Neutrophil (primary cell): Measurements from ENCODE around the gene APOC3.

Experiments
- H3K27ac ChIP-seq: fragments of 200-600 bp; sonication (generic); 2 replicates; pipeline ENCODE4 v1.5.1; 2016; ENCODE audit warnings: mild to moderate bottlenecking, moderate library complexity
- H3K27me3 ChIP-seq: fragments of 200-600 bp; sonication (generic); 2 replicates; pipeline ENCODE4 v1.6.0; 2016; ENCODE audit warnings: mild to moderate bottlenecking
- H3K36me3 ChIP-seq: fragments of 200-600 bp; sonication (generic); 2 replicates; pipeline ENCODE4 v1.5.1; 2017
- H3K4me1 ChIP-seq, 2 experiments: fragments of 200-600 bp in 1 of 2; sonication (generic) in 1 of 2; 1 replicate in 1 of 2; 2 replicates in 1 of 2; pipeline versions ENCODE4 v1.5.1 to v1.6.1; 2013 to 2016; ENCODE audit warnings: low read depth in 1 of 2, low read length in 1 of 2, mild to moderate bottlenecking in 1 of 2, moderate library complexity in 1 of 2; ENCODE audit not compliant: control insufficient read depth in 1 of 2, insufficient read depth in 1 of 2
- H3K4me3 ChIP-seq, 2 experiments: fragments of 200-600 bp in 1 of 2; sonication (generic) in 1 of 2; 1 replicate in 1 of 2; 2 replicates in 1 of 2; pipeline ENCODE4 v1.5.1; 2013 to 2016; ENCODE audit warnings: low read depth in 1 of 2, low read length in 1 of 2, mild to moderate bottlenecking in 1 of 2, moderate library complexity in 1 of 2
- H3K9me3 ChIP-seq: fragments of 200-600 bp; sonication (generic); 2 replicates; pipeline ENCODE4 v1.5.1; 2016
- CTCF ChIP-seq: fragments of 200-600 bp; sonication (generic); IDR thresholded peaks from 2 replicates; pipeline ENCODE4 v1.5.1; 2016; ENCODE audit warnings: antibody characterized with exemption

APOC3 gene

DNA sequence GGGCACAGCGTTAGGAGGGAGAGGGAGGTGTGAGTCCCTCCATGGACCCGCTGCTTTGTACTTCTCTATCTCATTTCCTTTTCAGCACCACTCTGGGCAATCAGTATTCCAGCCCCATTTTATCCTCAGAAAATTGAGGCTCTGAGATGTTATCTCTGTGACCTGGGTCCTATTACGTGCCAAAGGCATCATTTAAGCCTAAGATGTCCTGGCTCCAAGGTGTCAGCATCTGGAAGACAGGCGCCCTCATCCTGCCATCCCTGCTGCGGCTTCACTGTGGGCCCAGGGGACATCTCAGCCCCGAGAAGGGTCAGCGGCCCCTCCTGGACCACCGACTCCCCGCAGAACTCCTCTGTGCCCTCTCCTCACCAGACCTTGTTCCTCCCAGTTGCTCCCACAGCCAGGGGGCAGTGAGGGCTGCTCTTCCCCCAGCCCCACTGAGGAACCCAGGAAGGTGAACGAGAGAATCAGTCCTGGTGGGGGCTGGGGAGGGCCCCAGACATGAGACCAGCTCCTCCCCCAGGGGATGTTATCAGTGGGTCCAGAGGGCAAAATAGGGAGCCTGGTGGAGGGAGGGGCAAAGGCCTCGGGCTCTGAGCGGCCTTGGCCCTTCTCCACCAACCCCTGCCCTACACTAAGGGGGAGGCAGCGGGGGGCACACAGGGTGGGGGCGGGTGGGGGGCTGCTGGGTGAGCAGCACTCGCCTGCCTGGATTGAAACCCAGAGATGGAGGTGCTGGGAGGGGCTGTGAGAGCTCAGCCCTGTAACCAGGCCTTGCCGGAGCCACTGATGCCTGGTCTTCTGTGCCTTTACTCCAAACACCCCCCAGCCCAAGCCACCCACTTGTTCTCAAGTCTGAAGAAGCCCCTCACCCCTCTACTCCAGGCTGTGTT is 829 bp upstream of the APOC3 start:
- no peaks in the 10 kb centered on the region for H3K9me3 ChIP-seq
- H3K4me1 ChIP-seq, result no peaks in the 10 kb centered on the region

GRCh38 chr11:116830184-116830912 is 641 bp downstream of the APOC3 start:
- Histone ChIP-seq H3K4me3 (no peak overlapping the region), H3K27ac (no peak overlapping the region), H3K9me3 (no peaks in the 10 kb centered on the region), H3K27me3 (peaks cover 8% of the 10 kb centered on the region), H3K36me3 (no peaks in the 10 kb centered on the region), H3K4me1 (peaks cover 6% of the 10 kb centered on the region in 2 experiments)
- no peak for TF ChIP-seq CTCF

More for the DNA sequence above, 829 bp upstream of the APOC3 start:
- Histone ChIP-seq H3K27ac (no peak overlapping the region), H3K4me3 (no peak overlapping the region), H3K27me3 (no peaks in the 10 kb centered on the region), H3K36me3 (no peaks in the 10 kb centered on the region)
- no peak for TF ChIP-seq CTCF

GRCh38 chr11:116831790-116832349 is 2.2 kb downstream of the APOC3 start:
- Histone ChIP-seq H3K27me3 (peaks cover 19% of the 10 kb centered on the region), H3K4me3 (no peak overlapping the region), H3K27ac (no peak overlapping the region), H3K4me1 (peaks cover 15% of the 10 kb centered on the region in 2 experiments), H3K9me3 (no peaks in the 10 kb centered on the region), H3K36me3 (no peaks in the 10 kb centered on the region)
- TF ChIP-seq CTCF, result no peak

- Histone ChIP-seq H3K27ac (no peak overlapping the region), H3K27me3 (peaks cover 19% of the 10 kb centered on the region), H3K36me3 (no peaks in the 10 kb centered on the region), H3K4me3 (no peak overlapping the region), H3K9me3 (no peaks in the 10 kb centered on the region), H3K4me1 (peaks cover 15% of the 10 kb centered on the region in 2 experiments)
- TF ChIP-seq CTCF, result no peak
Observed at GRCh38 chr11:116832350-116833290, 2.9 kb downstream of the APOC3 start.

- peaks cover 15% of the 10 kb centered on the region in 2 experiments for H3K4me1 ChIP-seq
Observed at GRCh38 chr11:116833491-116833815, 3.7 kb downstream of the APOC3 start.

More at GRCh38 chr11:116833491-116833815, 3.7 kb downstream of the APOC3 start:
- H3K36me3 ChIP-seq, result no peaks in the 10 kb centered on the region
- H3K4me3 ChIP-seq, result no peak overlapping the region
- no peak for TF ChIP-seq CTCF
- H3K27me3 ChIP-seq, result peaks cover 19% of the 10 kb centered on the region
- no peaks in the 10 kb centered on the region for H3K9me3 ChIP-seq
- no peak overlapping the region for H3K27ac ChIP-seq
